Upper lobe of right lung (tissue), 1 donor: ENCODE data around the gene FMNL2. TPM values are rescaled to one million over a fixed set of nuclear protein-coding genes. Genes with fewer than 3 reads are reported as not detected.
A peak's percentile ranks its signal among the peaks of the same experiment; 100 is the strongest.

Source experiments
- ATAC-seq: fragments of 200-7000 bp; cut with Tn5 transposase; one replicate; pipeline ENCODE4 v1.9.1; 2020; ENCODE audit warnings: mild to moderate bottlenecking, moderate library complexity
- DNase-seq: peaks from one replicate; pipeline ENCODE4 v3.0.0-alpha.2; 2020
- H3K27ac ChIP-seq: fragments of 200-600 bp; one replicate; pipeline ENCODE4 v1.8.0; 2022
- H3K27me3 ChIP-seq: fragments of 200-600 bp; one replicate; pipeline ENCODE4 v1.8.0; 2022; ENCODE audit warnings: mild to moderate bottlenecking
- H3K36me3 ChIP-seq: fragments of 200-600 bp; one replicate; pipeline ENCODE4 v1.8.0; 2022
- H3K4me1 ChIP-seq: fragments of 200-600 bp; one replicate; pipeline ENCODE4 v1.8.0; 2022
- H3K4me3 ChIP-seq: fragments of 200-600 bp; one replicate; pipeline ENCODE4 v1.8.0; 2022; ENCODE audit warnings: mild to moderate bottlenecking
- H3K9me3 ChIP-seq: fragments of 200-600 bp; one replicate; pipeline ENCODE4 v1.8.0; 2022
- intact Hi-C: fragments of 100-400 bp; cut with DNase I; formaldehyde crosslinking; loops from one replicate; pipeline ENCODE4 v1.11.0; 2022
- total RNA-seq: library from RNA; stranded (reverse); fragmentation: NEBNext Ultra II Directional; extraction: Animal tissue kit (Norgen Biotek cat#: 25700); gene quantifications from one replicate; pipeline ENCODE4 v1.2.1, GENCODE V29; 2021
- TF ChIP-seq, protein P1 (sequence below): fragments of 200-600 bp; IDR thresholded peaks from one replicate; pipeline ENCODE4 v1.8.0; 2022; ENCODE audit warnings: antibody characterized with exemption
- donor health status: DM: no; HTN: yes; CAD: no; lungs with severe emphysema.

FMNL2 gene
- total RNA-seq, 1 donor from 2014 or later = 69.5 TPM

DNA sequence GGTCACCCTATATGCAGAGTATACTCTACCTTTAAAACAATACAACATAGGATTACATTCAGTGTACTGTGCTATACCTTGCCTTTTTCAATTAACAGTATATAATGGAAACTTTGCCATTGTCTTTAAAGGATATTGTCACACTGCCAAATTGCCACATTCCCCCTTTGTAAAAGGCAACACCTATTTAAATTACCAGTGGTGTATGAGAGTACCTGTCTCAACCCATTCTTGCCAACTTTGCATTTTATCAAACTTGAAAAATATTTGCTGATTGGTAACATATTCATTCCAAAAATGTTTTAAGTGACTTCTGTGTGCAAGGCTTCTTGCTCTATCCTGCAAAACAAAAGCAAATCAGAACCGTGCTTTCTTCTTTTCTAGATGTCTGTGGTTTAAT is 92.9 kb downstream of the FMNL2 start:
- ATAC-seq = no peak
- TF ChIP-seq, protein P1, sequence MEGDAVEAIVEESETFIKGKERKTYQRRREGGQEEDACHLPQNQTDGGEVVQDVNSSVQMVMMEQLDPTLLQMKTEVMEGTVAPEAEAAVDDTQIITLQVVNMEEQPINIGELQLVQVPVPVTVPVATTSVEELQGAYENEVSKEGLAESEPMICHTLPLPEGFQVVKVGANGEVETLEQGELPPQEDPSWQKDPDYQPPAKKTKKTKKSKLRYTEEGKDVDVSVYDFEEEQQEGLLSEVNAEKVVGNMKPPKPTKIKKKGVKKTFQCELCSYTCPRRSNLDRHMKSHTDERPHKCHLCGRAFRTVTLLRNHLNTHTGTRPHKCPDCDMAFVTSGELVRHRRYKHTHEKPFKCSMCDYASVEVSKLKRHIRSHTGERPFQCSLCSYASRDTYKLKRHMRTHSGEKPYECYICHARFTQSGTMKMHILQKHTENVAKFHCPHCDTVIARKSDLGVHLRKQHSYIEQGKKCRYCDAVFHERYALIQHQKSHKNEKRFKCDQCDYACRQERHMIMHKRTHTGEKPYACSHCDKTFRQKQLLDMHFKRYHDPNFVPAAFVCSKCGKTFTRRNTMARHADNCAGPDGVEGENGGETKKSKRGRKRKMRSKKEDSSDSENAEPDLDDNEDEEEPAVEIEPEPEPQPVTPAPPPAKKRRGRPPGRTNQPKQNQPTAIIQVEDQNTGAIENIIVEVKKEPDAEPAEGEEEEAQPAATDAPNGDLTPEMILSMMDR = no peak
- H3K4me3 ChIP-seq = no peak overlapping the region

DNA sequence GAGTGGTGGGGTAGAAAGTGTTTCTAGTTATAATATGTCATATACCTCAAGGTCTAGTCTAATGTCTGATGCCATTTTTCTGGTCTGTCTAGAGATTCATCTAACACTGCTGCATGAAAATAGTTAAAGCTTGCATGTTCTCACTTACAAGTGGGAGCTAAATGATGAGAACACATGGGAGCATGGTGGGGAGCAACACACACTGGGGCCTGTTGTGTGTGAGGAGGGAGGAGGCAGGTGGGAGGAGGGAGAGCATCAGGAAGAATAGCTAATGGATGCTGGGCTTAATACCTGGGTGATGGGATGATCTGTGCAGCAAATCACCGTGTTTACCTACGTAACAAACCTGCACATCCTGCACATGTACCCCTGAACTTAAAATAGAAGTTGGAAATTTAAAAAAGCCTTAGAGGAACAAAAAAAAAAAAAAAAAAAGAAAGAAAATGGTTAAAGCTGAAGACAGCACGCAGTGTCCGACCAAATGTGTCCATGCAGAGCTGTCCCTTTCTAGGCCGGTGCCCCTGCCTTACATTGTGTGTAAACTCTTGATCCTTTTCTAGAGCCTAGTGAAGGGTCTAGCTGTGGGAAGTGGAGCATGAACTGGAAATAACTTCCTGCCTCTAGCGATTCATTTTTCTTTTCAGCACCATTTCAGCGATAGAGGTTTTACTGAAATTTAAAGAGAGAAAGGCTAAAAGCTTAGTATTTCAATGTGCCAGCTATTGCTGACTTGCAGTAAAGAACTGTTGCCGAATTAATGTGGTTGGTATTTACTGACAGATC is 94.0 kb downstream of the FMNL2 start:
- Histone ChIP-seq H3K27me3 (no peaks in the 10 kb centered on the region), H3K9me3 (no peaks in the 10 kb centered on the region), H3K36me3 (no peaks in the 10 kb centered on the region), H3K4me1 (peaks cover 16% of the 10 kb centered on the region), H3K4me3 (no peak overlapping the region), H3K27ac (no peak overlapping the region)
- ATAC-seq = no peak
- TF ChIP-seq, protein P1 = no peak
- no peak for DNase-seq
- intact Hi-C loops = no loop called here

More for the DNA sequence above, 92.9 kb downstream of the FMNL2 start:
- Histone ChIP-seq H3K36me3 (no peaks in the 10 kb centered on the region), H3K9me3 (no peaks in the 10 kb centered on the region), H3K4me1 (peaks cover 16% of the 10 kb centered on the region), H3K27ac (no peak overlapping the region), H3K27me3 (no peaks in the 10 kb centered on the region)
- no peak for DNase-seq
- intact Hi-C loops = no loop called here

DNA sequence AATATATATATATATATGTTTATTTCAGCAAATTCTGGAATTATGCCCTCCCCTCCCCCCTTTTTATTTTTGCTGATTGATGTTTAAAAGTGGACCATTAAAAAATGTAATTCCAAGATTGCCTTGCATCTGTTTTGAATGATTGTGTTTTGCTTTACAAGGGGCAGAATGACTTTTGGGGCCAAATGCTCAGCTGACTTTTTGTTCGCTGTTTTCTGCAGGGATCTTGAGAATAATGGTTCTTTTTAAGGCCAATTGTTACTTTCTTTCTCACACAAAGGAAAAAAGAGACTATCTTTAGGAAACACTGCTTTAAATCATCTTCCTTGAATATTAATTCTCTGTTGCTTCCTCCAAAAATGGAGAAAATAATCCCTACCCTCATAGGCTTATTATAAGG is 95.9 kb downstream of the FMNL2 start:
- Histone ChIP-seq H3K27ac (no peak overlapping the region), H3K4me3 (no peak overlapping the region), H3K4me1 (peaks cover 16% of the 10 kb centered on the region), H3K9me3 (no peaks in the 10 kb centered on the region), H3K36me3 (no peaks in the 10 kb centered on the region), H3K27me3 (no peaks in the 10 kb centered on the region)
- intact Hi-C loops = no loop called here
- DNase-seq = no peak
- no peak for ATAC-seq
- TF ChIP-seq, protein P1 = no peak

DNA sequence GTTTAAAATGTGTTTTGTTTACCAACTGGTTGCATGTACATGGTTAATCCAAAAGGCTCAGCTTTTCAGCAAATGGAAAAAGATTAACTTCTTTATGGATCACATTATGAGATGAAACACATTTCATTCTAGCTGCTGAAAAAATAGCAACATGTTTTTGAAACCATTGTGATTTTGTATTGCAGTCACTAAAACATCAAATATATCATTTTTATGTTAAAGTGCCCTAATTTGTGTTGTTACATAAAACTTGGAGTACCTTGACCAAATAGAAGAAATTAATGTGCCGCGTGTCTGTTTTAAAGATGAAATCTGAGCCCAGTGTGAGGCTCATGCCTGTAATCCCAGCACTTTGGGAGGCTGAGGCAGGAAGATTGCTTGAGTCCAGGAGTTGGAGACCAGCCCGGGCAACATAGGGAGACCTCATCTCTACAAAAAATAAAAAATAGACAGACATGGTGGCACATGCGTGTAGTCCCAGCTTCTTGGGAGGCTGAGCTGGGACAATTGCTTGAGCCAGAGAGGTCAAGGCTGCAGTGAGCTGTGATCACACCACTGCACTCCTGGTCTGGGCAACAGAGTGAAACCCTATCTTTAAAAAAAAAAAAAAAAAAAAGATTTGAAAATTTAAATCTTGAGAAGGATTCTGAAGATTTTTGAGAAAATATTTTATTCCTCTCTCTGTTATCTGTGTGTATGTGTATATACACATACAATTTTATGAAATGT is 96.6 kb downstream of the FMNL2 start:
- no peak for DNase-seq
- Histone ChIP-seq H3K4me3 (no peak overlapping the region), H3K27me3 (no peaks in the 10 kb centered on the region), H3K27ac (no peak overlapping the region), H3K36me3 (no peaks in the 10 kb centered on the region), H3K9me3 (no peaks in the 10 kb centered on the region), H3K4me1 (peaks cover 16% of the 10 kb centered on the region)
- no peak for ATAC-seq
- TF ChIP-seq, protein P1 = no peak
- intact Hi-C loops = no loop called here

DNA sequence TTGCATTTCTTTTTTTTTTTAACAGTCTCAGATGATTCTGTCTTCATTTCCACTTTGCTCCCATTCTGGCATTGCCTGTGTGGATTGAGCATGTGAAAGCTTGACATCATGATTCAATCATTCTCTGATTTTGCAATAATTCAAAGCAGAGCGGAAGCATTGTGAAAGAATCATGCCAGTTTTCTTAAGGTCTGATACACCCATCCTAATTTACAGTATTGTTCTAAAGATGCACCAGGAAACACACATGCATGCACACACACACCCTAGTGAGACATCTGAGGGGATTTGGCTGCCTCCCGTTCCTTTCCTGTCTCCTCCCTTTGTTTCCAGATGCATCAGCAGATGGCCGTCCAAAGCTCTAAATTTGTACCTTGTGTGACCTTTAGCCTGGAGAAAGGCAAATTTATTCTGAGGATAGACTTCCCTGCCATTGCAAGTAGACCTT is 97.3 kb downstream of the FMNL2 start:
- DNase-seq = no peak
- H3K9me3 ChIP-seq = no peaks in the 10 kb centered on the region
- no peaks in the 10 kb centered on the region for H3K36me3 ChIP-seq
- peak; percentile 81 for ATAC-seq
- intact Hi-C loops = no loop called here
- no peaks in the 10 kb centered on the region for H3K27me3 ChIP-seq
- H3K4me1 ChIP-seq = peaks cover 16% of the 10 kb centered on the region
- no peak overlapping the region for H3K27ac ChIP-seq
- TF ChIP-seq, protein P1 = no peak
- no peak overlapping the region for H3K4me3 ChIP-seq
